Activated CD8-positive, alpha-beta memory T cell treated with anti-CD3 and anti-CD28 coated beads for 48 hours (primary cell): ENCODE data around the gene PPP1R18.
A peak's percentile ranks its signal among the peaks of the same experiment; 100 is the strongest.

ENCODE experiments used
- DNase-seq, 3 experiments: peaks; one replicate each; pipeline ENCODE4 v3.0.0-alpha.2; 2020; ENCODE audit warnings: low read depth in 2 of 3, low spot score in 2 of 3

Gene PPP1R18

DNA sequence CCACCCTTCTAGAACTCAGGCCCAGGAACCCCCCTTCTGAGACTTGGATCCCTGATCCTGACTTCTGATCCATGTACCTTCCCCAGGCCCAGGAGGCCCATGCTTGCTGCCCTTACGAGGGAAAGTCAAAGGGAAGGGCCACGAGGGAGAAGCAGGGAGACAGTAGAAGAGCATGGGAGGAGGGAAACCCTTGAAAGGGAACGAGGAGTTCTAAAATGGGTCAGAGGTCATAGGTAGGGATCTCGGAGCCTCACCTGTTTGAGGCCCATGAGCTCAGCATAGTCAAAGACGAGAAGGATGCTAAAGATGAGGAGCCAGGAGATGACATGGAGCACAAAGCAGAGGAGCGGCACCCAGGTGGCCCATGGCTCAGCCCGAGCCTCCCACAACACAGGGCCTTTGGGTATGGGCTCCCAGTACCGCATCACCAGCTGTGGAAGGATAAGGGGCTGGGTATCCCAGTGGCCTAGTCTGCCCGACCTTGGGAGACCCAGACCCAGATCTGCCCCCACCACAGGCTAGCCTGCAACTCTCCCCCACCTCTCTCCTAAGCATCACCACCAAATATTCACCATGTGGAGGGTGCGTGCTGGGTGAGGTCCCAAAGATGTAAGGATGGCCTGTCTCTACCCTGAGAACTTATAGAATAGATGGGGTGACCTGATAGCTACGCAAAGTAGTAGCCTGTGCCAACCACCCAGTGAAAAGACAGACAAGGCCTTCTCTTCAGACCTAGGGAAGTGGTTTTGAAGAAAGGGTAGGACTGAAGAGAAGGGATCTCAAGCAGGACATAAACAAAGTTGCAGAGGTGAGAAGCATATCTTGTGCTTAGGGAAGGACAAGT, 2.8 kb upstream of the PPP1R18 start:
- no peak for DNase-seq

DNA sequence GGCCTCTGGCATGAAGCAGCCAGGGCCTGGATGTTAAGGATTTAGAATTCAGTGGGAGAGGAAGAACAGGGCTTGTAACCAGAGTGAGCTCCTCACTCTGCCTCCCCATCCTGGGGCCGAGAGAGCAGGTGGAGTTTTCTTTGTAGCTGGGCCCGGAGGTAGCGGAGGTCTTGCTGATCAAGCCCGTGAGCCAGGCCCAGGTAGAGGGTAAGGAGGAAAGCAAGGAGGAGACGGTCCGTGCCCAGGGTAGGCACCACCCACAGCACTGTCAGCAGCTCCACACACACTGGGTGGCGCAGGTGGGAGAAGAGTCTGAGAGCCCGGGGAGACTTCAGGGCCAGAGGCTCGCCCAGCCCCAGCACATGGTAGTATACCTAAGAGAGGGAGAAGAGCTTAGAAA, 2.1 kb upstream of the PPP1R18 start:
- DNase-seq: no peak

DNA sequence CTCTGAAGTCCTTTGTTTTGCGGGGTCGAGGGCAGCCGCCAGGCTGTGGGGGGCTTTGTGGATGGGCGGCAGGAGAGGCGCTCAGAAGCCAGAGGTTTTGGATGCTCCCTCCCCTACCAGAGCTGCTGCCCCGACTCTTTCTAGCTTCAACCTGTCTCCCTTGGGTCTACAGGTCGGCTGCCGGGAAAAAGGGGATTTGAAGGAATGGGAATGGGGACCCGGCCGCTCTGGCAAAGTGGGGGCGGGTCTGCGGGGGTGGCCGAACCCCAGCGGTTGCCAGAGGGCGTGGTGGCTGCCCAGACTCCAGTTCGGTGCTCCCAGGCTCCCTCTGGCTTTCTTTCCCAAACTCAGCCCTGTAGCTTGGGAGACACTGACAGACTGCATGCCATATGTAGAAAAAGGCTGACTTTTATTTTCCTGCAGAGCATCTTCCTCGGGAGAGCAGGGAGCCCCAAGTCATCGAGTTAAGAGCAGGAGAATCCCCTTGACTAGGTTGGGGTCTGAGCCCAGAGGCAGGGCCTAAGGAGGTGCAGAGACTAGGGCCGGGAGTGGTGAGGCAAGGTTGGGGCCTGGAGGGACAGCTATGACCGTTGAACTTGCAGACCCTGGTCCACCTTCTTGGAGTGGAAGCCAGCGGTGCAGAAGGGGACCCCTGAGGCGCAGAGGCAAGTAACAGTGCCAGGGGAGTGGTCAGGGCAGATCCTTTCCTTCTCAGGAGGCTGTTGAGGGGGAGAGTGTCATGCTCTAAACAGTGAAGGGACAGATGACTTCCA, 1.4 kb upstream of the PPP1R18 start:
- DNase-seq: no peak

DNA sequence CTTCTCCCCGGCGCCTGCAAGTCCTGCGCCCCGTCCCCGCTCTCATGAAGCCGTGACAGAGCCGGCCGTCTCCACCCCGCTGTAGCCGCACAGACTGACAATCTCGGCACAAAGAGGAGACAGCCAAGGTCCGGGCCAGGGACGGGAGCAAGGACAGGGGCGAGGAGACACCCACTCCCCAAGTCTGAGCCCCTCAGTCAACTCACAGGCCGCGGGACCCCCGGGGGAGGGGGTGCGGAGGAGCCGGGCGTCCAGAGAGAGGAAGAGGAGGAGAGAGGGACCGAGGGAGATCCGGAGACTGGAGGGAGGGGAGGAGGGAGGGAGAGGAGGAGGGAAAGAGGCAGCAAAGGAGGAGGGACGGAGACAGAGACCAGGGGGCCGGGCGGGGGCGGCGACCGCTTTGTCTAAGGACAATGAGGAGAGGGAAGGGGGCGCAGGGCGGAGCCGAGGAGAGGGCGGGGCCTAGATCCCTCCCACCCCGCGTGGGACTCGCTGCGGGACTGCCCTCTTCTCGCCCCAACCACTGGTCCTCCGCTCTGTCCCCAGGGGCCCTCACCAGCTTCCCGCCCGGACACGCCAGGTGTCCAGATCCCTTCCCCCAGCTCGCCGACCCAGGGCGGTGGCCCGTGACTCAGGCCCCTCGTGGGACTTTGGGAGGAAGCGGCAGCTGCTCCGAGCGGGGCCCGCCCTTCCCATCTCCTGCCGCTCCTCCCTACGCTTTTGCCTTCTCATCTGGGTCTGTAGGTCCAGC, 638 bp upstream of the PPP1R18 start:
- peak; percentile 65 to 73 (median 70) for DNase-seq

DNA sequence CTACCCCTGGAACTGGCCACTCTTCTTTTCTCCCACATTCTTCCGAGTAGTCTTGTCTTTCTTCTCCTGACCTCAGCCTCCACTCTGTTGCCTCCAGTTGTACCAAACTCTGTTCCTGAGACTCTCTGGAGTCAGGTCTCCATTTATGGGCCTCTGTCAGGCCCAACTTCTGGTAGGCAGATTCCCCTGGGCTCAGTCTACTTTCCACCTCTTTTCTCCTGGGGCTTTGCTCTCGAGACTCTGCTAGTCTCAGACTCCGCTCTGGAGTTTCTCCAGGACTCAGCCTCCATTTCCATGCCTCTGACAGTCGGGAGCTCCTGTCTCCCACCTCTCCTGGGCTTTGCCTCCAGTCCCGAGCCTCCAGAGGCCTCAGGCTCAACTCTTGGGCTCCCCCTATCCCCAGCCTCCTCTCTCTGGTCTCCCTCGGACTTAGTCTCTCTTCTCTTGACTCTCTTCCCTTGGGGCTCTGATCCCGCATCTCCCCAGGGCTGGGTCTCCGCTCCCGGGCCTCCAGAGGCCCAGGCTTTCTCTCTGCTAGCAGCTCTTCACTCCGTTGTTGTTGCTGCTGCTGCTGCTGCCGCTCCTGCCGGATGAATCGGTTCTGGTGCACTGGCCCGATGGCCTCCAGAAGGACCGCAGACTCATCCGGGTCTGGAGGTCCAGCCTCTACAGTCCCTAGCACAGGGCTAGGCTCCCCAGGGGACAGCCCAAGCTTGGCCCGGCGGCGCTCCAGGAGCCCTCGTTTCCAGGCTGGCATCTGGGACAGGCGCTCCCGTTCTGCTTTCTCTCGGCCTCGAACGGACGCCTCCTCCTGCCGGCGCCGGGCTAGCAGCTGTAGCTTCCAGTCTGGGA, 1.1 kb downstream of the PPP1R18 start:
- no peak for DNase-seq

DNA sequence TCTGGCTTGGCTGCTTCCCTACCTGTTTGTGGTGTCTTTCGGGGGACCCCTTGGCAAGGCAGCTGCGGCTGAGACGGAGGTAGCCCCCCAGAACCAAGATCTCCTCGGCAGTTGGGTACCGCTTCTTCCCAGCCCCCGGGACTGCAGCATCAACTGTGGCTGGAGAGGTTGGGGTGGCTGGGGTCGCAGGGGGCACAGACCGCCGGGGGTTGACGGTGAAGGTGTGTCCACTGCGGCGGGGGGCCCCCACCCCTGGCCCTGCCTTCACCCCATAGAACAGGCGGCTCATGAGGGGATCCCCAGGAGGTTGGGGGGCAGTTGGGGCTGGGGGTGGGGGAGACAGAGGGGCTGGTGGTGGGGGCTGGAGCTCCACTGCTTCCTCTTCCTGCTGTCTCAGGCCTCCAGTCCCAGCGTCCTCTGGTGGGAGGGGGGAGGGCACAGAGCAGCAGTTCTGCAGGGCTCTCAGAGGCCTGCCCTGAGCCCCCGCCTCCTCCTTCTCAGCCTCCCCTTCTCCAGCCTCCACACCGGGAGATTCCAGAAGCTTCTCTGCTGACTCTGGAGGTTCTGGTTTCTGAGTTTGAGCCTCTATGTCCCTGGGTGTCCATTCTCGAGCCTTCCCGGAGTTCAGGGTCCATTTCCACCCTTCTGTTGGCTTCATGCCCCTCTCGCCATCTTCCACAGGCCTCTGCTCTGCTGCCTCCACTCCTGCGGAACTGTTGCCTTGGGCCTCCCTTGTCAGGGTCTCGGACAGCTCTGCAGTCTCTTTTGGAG, 1.9 kb downstream of the PPP1R18 start:
- DNase-seq: no peak

DNA sequence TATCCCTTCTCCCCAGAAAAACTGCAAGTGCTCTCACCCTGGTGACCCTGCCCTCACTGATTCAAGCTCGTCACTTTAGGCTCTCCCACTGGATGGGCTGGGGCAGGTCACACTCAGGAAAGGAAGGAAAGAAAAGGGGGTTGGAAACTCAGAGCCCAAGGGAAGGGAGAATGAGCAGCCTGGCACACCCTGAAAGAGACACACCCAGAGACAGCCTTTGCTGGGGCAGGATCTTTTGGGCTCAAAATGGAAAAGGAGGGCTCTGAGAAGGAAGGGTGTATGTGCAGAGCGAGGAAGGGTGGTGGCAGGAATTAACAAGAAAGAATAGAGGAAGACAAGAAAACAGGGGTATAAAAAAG, 2.5 kb downstream of the PPP1R18 start:
- no peak for DNase-seq

DNA sequence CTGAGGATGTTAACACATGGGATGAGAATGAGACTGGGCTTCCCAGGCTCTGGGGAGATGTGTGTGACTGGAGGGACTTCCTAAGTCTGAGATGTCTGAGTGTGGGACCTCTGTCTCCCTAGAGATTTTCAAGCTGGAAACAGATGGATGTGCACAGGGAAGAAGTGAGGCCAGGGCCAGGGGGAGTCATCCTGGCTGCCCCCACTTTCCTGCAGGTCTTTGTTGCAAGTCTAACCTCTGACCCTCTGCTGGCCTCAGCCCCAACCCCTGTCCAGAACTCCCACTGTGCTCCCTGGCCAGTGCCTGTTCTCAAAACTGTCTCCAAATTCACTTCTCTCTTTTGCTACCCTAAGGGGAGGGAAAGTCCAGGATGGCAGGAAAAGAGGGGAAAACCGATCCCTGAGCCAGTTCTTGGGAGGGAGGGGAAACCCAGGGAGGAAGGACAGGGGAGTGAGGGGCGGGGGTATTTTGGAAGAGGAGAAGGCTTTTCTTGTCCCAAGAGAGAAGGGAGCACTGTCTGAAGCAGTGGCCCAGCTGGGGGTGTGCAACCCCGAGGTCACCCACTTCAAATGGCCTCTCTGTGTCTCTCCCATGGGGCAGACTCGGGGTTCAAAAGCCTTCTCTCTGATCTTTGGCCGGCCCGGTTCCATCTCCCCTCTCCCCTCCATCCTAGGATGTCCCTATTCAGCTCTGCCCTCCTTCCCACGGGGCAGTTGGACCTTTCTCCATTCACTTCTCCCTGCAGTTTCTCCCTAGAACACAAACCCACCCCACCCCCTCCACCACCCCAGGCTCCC, 3.1 kb downstream of the PPP1R18 start:
- no peak for DNase-seq

DNA sequence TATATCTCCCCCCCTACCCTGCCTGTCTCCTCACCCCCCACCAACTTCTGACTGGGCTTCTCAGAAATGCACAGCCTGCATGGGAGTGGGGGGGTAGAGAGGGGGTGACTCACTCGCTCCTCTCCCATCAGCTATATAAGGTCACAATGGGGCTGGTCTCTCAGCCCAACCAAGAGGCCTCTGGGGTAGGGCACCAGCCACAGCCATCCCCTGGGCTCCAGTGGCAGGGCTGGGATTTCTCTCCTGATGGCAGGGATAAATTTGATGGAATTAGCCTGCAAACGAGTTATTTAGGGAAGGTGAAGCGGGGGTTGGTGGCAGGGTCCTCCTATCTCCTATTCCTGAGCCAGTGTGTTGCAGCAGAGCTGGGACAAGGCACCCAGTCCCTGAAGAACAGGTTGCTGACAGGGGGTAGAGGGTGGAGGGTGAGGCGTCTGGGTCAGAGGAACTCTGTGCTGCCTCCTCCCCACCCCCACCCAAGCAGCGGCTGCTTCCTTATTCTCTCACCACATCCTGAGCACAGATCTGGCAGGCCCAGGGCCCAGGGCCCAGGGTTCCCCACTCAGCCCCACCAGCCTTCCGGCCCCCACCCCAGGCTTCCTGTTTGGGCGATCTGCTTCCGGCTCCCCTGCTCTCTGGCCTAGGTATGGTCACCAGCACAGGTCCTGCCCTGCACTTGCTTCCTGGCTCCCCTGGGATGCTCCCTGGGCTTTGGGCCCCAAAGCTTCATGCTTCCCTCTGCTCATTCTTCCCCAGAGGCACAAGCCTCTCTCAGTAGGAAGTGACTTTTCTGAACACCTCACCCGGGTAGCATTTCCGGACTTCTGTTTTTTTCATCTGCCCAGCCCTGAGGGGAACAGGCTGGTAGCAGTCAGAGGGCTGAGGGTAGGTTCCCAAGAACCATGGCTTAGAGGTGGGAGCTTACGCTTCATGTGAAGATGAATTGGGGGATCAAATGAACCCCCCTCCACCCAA, 4.0 kb downstream of the PPP1R18 start:
- peak; percentile 69 to 78 (median 71) for DNase-seq

DNA sequence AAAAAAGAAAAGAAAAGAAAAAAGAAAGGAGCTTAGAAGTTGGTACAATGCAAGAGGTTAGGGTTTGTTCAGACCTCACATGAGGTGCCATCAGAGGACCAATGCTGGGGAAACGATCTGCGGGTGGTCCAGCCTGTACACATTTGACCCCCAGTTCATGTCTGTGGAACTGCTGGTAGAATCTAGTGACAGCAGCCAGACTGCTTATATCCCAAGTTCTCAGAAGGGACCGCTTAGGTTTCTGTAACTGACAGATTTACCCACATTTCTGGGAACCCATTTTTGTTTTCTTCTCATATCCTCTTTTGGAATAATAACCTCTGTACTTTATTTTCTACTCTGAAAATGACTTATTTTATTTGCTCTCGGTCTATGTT, 4.7 kb downstream of the PPP1R18 start:
- DNase-seq: no peak

DNA sequence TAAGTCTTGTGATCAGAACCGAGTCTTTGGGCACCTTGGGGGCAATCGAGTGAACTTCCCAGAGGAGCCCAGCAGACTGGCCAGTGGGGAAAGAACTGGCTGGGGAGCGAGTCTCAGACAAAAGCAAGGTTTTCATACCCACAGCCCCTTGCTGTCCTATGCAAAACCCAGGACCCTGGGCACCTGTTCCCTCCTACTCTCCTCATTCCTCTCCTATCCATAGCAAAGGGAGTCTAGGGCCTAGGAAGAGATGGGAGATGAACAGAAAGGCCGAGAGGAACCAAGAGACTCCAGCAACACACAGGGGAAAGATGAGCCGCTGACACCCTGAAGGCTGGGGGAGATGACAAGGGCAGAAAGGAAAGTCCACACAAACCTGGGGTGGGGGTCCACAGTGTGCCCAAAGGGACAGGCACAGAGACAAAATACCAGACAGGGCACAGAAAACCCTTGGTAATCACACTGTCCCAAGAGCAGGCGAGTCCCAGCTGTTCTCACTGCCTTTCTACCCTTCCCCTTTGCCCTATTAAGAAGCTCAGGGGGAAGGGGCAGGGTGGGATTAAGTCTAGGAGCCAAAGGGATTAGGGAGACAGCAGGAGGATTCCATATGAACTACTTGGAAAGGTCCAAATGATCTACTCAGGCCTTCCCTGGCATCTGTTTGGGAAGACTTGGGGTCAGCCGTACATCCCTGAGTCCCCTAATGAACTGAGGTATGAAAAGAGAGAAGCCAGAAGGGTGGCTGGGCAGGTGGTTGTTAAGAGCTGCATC, 6.5 kb downstream of the PPP1R18 start:
- DNase-seq: no peak

DNA sequence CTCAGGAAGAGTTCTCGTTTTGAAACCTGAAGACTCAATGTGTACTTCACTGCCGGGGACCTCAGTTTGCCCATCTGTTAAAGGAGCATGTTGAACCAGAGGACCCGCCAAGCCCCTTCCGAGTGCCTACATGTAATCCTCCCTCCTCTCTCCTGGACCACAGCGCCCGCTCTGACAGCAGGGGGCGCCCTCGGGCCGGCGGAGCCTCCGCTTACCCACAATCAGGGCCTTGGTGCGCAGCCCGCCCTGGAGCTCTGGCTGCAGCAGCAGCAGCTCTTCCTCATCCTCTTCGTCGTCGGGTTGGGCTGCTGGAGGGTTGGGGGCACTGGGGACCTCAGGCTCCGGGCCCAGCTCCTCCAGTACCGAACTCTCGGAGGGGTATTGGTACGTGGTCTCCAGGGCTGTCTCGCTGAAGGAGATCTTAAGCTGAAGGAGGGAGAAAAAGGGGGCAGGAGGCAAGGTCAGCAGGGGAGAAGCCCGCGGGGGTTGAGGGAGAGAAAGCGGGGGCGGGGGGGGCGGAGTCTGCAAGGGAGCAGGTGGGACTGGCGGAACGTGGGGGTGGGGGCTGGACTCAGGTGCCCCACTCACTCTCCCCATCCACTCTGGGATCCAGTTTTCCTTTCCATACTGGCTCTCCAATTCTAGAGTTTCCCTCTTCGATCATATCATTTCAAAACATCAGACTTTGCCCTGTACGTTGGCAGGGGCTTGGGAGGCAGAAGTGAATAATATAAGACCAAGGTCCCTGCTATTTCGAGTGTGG, 7.3 kb downstream of the PPP1R18 start:
- DNase-seq: peak; percentile 82 to 92 (median 85)

DNA sequence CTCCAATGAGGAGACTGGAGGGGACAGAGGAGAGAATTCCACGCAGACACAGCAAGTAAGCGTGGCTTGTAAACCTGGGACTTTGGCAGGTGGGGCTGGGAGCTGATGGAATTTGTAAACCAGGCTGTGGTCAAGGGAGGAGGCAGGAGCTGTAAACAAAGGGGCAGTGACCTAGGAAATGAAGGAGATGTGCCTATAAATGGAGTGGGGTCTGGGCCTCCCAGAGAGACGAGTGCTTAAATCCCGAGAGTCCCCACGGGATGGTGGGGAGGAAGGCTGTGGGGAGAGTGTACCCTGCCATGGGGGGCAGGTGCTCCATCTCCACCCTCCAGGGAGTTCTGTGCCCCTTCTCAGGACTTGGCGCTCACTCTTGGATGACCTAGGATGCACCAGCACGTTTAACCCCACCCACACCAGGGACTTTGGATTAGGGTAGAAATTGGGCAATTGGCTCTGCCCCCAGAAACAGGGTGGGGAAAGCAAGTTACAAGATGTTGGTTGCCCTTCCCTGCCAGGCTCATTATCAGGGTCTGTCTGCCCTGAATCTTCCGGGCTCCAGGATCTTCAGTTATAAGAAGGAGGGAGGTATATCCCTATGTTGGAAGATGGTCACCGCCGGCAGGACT, 9.7 kb downstream of the PPP1R18 start:
- no peak for DNase-seq

DNA sequence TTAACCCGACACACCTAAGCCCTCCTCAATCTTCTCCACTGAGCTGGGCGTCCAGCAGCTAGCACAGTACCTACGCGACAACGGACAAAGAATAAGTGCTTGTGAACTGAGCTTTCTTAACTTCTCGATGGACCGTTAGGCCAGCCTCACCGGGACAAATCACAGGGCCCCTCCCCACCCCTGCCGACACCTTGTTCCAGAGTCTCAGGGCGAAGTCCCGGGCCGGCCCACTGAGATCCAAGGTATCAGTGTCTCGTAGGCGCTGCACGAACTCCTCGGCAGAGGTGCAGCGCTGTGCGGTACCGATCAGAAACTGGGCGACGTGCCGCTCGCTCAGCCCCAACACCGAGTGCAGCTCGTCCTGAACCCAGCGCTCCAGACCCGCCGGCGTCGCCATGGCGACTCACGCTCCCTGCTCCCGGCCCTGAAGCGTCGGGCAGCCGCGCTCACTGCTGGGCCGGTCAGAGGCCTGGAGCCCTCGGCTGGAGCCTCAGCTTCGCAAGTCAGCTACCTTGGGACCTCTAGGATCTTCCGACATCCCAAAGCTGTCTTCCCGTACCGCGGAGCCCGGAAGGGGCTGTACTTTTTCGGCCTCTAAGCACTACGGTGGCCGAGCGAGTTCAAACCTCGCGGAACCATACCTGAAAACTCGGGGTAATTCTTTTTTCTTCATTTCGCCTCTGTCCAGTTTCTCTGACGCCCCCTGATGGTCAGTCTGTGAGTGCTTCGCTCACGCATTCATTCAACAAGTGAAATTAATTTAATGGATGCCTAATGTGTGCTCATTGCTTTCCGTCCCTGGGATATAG, 13.8 kb downstream of the PPP1R18 start, which contains the start of gene DHX16:
TSS of gene DHX16 (minus strand) at position 562 of the 809 bp plus-strand sequence. CDS start at position 397, 165 bp downstream.
- peak; percentile 76 to 77 (median 76) for DNase-seq
